GM18519 (cell line): ENCODE measurements around the gene SPARCL1.
"Not testable (repeated sequence)": the region's sequence is repeated elsewhere in the genome, so short reads cannot be mapped to it uniquely, and the experiment has no call there.

Source experiments
- ATAC-seq: cut with Tn5 transposase; IDR thresholded peaks from one replicate; pipeline ENCODE4 v1.9.1; 2021; ENCODE audit warnings: mild to moderate bottlenecking, moderate library complexity; ENCODE audit not compliant: unreplicated experiment, low FRiP score

SPARCL1 gene

DNA sequence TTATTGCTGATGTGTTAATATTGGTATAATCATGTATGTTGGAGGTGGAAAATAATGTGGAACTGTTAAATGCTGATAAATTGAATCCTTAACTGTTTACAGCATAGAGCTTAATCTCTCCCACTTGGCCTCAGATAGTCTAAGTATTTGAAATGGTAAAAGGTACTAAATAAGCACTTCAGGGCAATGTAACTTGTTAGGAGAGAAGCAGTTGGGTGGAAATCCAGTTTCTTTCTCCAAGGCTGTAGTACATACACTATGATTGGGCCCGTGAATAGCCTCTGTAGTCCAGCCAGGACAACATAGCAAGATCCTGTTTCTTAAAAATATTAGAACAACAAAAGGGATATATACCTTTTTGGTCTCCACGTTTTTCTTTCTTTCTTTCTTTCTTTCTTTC, 67.1 kb downstream of the SPARCL1 start:
- ATAC-seq, result no peak

GRCh38 chr4:87461281-87461700, 67.9 kb downstream of the SPARCL1 start:
- no peak for ATAC-seq

DNA sequence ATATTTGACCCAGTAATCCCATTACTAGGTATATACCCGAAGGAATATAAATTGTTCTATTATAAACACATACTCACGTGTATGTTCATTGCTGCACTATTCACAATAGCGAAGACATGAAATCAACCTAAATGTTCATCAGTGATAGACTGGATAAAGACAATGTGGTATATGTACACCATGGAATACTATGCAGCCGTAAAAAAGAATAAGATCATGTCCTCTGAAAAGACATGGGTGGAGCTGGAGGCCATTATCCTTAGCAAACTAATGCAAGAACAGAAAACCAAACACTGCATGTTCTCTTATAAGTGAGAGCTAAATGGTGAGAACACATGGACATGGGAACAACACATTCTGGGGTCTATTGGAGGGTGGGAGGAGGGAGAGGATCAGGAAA, 70.3 kb downstream of the SPARCL1 start:
- ATAC-seq, result no peak

DNA sequence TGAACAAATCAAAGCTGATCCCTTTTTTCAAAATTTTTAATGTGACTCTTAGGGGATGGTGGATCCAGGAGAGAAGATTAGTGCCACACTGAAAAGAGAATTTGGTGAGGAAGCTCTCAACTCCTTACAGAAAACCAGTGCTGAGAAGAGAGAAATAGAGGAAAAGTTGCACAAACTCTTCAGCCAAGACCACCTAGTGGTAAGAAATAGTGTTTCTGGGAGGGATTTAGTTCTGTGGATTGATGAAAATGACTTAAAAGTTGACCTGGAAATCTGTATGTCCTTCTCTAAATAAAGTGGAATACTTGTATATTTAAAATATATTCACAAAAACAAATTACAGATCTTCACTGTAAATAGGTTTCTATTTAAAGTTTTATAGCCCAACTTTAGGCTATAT, 77.6 kb downstream of the SPARCL1 start:
- ATAC-seq, result no peak

DNA sequence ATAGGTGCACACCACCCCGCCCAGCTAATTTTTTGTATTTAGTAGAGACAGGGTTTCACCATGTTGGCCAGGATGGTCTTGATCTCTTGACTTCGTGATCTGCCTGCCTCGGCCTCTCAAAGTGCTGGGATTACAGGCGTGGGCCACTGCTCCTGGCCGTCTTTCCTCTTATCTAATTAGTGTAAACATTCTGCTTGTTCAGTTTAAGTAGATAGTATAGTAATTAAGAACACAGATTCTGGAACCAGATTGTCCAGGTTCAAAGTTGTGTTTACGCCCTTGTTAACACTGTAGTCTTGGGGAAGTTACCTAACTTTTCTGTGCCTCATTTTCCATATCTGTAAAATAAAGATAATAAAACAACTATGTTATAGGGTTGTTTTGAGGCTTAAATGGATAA, 82.8 kb downstream of the SPARCL1 start:
- not testable (repeated sequence) for ATAC-seq

DNA sequence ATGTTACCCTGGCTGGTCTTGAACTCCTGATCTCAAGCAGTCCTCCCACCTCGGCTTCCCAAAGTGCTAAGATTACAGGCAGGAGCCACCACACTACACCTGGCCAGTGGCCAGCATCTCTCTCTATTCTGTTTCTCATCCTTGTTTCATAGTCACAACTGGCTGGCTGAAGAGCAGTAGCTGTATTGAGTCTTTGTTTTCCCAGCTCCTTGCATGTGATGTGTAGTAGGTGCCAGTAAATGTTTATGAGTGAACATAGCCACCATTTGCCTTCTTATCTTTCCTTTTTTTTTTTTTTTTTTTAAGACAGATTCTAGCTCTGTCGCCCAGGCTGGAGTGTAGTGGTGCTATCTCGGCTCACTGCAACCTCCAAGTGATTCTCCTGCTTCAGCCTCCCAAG, 83.2 kb downstream of the SPARCL1 start:
- no peak for ATAC-seq

- no peak for ATAC-seq
These were observed 84.4 kb downstream of the SPARCL1 start for GRCh38 chr4:87444741-87445140.

- ATAC-seq, result no peak
These were observed 86.3 kb downstream of the SPARCL1 start for GRCh38 chr4:87442889-87443288.

DNA sequence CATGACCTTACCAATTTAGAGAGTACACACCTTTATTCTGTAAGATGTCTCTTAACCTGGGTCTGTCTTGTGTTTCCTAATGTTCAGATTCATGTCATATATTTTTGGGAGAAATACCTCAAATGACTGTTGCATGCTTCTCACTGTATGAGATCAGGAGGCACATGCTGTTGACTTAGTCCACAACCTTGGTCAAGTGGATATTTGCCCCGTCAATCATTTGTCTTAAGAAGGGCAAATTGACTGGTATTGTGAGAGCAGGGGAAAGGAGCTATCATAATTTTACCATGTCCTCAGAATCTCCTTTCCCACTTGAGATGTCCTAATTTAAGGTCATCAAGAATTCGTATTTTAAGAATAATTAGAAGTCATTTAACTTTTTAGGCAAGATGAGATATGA, 95.8 kb downstream of the SPARCL1 start:
- no peak for ATAC-seq

- ATAC-seq, result no peak
These were observed 99.1 kb downstream of the SPARCL1 start for GRCh38 chr4:87430038-87430437.

DNA sequence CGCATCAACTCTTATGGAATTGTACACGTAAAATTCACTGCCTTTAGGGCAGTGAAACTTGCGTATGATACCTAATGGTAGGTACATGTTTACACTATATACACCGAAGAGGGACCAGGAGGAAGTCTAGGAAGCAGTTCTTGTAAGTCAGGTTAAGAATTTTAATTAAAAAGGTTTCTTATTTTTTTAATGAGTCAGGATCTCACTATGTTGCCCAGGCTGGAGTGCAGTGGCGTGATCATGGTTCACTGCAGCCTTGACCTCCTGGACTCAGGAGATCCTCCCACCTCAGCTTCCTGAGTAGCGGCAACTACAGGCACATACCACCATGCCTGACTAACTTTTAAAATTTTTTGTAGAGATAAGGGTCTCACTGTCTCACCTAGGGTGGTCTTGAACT, 100.2 kb downstream of the SPARCL1 start:
- ATAC-seq, result no peak

- ATAC-seq, result no peak
These were observed 101.7 kb downstream of the SPARCL1 start for GRCh38 chr4:87427518-87427868.

DNA sequence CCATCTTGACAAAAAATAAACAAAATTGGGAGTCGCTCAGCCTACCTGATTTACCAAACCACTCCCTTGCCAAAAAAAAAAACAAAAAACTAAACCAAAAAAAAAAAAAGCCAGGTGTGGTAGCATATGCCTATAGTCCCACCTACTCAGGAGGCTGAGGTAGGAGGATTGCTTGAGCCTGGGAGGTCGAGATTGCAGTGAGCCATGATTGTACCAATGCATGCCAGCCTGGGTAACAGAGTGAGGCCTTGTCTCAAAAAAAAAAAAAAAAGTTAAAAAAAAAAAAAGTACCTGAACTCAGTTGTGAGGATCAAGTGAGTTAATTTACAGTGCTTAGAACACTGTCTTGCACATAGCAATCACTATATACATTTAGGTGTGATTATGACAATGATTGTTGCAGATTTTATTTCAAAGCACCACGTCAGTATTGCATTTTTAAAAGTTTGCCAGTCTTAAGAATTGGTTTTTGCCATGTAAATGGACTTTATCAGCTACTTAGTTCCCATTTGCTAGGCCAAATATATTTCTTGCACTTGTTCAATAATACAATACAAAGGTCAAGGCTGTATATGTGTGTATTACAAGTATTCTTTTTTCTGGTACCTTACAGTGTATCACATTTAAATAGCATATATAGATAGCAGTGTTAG, 102.2 kb downstream of the SPARCL1 start:
- no peak for ATAC-seq

- no peak for ATAC-seq
These were observed 103.5 kb downstream of the SPARCL1 start for GRCh38 chr4:87425711-87426110.

DNA sequence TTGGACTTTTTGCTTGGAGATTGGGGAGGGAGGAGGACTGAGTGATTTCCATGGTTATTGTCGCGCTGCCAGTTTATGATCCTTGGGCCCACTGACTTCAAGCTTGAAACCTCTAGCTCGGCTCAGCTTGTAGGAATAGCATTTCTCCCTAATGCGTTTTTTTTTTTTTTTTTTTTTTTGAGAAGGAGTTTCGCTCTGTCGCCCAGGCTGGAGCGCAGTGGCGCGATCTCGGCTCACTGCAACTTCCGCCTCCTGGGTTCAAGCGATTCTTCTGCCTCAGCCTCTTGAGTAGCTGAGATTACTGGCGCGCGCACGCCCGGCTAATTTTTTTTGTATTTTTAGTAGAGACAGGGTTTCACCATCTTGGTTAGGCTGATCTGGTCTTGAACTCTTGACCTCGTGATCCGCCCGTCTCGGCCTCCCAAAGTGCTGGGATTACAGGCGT, 105.1 kb downstream of the SPARCL1 start:
- ATAC-seq, result not testable (repeated sequence)
